ENCODE results near the gene CHURC1. TPM values are rescaled to one million over a fixed set of nuclear protein-coding genes. Genes with fewer than 3 reads are reported as not detected.
"Not testable (repeated sequence)": the region's sequence is repeated elsewhere in the genome, so short reads cannot be mapped to it uniquely, and the experiment has no call there.

Gene CHURC1
- total RNA-seq, 1 donor from 2014 or later: 69.6 TPM

DNA sequence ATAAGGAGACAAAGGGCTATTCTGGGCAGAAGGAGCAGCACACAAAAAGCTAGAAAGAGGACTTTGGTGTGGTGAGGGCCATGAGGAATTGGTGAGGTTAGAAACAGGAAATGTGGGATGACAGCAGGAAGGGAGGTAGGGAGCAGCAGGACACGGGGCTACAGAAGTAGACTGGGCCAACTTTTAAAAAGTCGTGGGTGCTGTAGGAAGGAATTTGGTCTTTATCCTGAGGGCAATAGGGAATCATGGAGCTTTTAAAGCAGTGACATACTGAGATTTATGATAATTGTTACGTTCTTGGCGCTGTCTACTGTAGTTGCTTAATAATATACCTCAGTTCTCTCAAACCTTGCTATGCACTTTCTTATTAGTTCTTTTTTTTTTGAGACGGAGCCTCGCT lies 8.2 kb upstream of the CHURC1 start:
- no peaks in the 10 kb centered on the region for H3K4me1 Mint-ChIP-seq
- POLR2A ChIA-PET: interaction anchor here (0.6 kb wide), 1 partner anchor 9 kb away, joined by 3 read pairs; no protein-coding TSS in a partner anchor
- intact Hi-C loops (cut with micrococcal nuclease): loop anchor here (5.0 kb wide), 1 partner anchor 371 kb away; no protein-coding TSS in a partner anchor
- H3K9me3 Mint-ChIP-seq: no peaks in the 10 kb centered on the region
- no peak for DNase-seq
- no peak overlapping the region for H3K27ac Mint-ChIP-seq
- H3K36me3 Mint-ChIP-seq (ENCODE audit: low read depth): no peaks in the 10 kb centered on the region
- peaks cover 34% of the 10 kb centered on the region for H3K27me3 Mint-ChIP-seq
- ATAC-seq (ENCODE audit: low read depth): no peak
- H3K4me3 Mint-ChIP-seq: no peak overlapping the region
- TF ChIP-seq, protein P1, sequence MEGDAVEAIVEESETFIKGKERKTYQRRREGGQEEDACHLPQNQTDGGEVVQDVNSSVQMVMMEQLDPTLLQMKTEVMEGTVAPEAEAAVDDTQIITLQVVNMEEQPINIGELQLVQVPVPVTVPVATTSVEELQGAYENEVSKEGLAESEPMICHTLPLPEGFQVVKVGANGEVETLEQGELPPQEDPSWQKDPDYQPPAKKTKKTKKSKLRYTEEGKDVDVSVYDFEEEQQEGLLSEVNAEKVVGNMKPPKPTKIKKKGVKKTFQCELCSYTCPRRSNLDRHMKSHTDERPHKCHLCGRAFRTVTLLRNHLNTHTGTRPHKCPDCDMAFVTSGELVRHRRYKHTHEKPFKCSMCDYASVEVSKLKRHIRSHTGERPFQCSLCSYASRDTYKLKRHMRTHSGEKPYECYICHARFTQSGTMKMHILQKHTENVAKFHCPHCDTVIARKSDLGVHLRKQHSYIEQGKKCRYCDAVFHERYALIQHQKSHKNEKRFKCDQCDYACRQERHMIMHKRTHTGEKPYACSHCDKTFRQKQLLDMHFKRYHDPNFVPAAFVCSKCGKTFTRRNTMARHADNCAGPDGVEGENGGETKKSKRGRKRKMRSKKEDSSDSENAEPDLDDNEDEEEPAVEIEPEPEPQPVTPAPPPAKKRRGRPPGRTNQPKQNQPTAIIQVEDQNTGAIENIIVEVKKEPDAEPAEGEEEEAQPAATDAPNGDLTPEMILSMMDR (IDR thresholded peaks at IDR 0.05): no peak
- CTCF ChIA-PET: no interaction called here

DNA sequence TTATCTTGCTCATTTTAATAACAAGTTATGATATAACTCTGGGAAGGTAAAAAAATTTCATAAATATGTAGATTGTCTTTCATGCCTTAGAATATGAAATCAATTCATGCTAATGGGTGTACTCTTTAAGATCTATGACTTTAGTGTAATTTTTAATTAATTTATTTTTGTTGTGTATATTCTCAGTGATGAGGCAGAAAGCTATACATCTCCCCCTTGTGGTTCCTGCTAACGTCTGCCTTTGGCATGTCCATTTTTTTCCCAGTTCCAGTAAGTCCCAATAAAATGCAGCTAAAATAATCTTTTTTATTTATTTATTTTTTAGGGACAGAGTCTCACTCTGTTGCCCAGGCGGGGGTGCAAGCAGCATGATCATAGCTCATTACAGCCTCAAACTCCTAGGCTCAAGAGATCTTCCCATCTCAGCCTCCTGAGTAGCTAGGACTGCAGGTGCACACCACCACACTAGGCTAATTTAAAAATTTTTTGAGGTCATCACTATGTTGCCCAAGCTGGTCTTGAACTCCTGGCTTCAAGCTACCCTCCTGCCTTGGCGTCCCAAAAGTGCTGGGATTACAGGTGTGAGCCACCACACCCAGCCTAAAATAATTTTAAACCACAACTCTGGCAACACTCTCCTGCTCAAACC lies 3.3 kb upstream of the CHURC1 start:
- H3K9me3 Mint-ChIP-seq: no peaks in the 10 kb centered on the region
- POLR2A ChIA-PET: interaction anchor here (0.7 kb wide), 1 partner anchor 519 kb away, joined by 5 read pairs; no protein-coding TSS in a partner anchor
- DNase-seq: no peak
- intact Hi-C loops (cut with micrococcal nuclease): loop anchor here (10.0 kb wide), 1 partner anchor 576 kb away; no protein-coding TSS in a partner anchor
- H3K27ac Mint-ChIP-seq: no peak overlapping the region
- TF ChIP-seq, protein P1 (IDR thresholded peaks at IDR 0.05): no peak
- CTCF ChIA-PET: interaction anchor here (1.0 to 1.3 kb wide), 2 partner anchors 19 to 87 kb away, joined by 4 to 5 read pairs; no protein-coding TSS in a partner anchor
- no peak for ATAC-seq (ENCODE audit: low read depth)
- H3K27me3 Mint-ChIP-seq: peaks cover 14% of the 10 kb centered on the region
- H3K4me3 Mint-ChIP-seq: no peak overlapping the region
- H3K4me1 Mint-ChIP-seq: peaks cover 18% of the 10 kb centered on the region
- peaks cover 14% of the 10 kb centered on the region for H3K36me3 Mint-ChIP-seq (ENCODE audit: low read depth)

DNA sequence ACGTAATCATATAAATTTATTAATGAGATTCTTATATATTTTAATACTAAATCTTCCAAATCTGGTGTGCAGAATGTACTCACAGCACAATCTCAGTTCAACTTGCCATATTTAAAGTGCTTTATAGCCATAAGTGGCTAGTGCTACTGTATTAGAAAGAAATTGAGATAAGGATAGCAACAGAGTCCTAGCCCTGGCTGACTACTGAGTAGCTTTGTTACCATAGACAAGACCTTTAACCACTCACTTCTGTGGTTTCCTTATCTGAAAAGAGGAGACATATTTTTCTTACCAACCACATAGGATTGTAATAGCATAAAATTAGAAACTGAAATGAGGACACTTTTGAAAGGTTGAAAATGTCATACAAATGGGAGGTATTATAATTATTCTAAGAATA lies 2.0 kb upstream of the CHURC1 start:
- Mint-ChIP-seq H3K27ac (no peak overlapping the region), H3K9me3 (no peaks in the 10 kb centered on the region), H3K4me1 (peaks cover 28% of the 10 kb centered on the region), H3K36me3 (ENCODE audit: low read depth) (peaks cover 18% of the 10 kb centered on the region), H3K27me3 (peaks cover 8% of the 10 kb centered on the region), H3K4me3 (no peak overlapping the region)
- DNase-seq (no peak), ATAC-seq (ENCODE audit: low read depth) (no peak)
- ChIA-PET POLR2A (interaction anchor here (0.6 kb wide), 1 partner anchor 15 kb away, joined by 3 read pairs; no protein-coding TSS in a partner anchor), CTCF (no interaction called here)
- intact Hi-C loops (cut with micrococcal nuclease): loop anchor here (10.0 kb wide), 1 partner anchor 577 kb away; no protein-coding TSS in a partner anchor
- TF ChIP-seq, protein P1 (IDR thresholded peaks at IDR 0.05): no peak

DNA sequence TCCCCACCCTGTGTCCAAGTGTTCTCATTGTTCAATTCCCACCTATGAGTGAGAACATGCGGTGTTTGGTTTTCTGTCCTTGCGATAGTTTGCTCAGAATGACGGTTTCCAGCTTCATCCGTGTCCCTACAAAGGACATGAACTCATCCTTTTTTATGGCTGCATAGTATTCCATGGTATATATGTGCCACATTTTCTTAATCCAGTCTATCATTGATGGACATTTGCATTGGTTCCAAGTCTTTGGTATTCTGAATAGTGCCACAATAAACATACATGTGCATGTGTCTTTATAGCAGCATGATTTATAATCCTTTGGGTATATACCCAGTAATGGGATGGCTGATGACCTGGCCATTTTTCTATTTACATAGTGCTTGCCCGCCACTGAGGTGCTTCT lies 778 bp upstream of the CHURC1 start:
- Mint-ChIP-seq H3K27ac (peak overlapping the region; percentile 88), H3K4me1 (peaks cover 38% of the 10 kb centered on the region), H3K36me3 (ENCODE audit: low read depth) (peaks cover 22% of the 10 kb centered on the region), H3K4me3 (peak overlapping the region; percentile 92)
- CTCF ChIA-PET; DNase-seq; H3K9me3 Mint-ChIP-seq; ATAC-seq (ENCODE audit: low read depth); H3K27me3 Mint-ChIP-seq: not testable (repeated sequence)
- intact Hi-C loops (cut with micrococcal nuclease): loop anchor here (10.0 kb wide), 1 partner anchor 579 kb away; no protein-coding TSS in a partner anchor
- POLR2A ChIA-PET: interaction anchor here (1.6 kb wide), 1 partner anchor 74 kb away, joined by 3 read pairs; no protein-coding TSS in a partner anchor

DNA sequence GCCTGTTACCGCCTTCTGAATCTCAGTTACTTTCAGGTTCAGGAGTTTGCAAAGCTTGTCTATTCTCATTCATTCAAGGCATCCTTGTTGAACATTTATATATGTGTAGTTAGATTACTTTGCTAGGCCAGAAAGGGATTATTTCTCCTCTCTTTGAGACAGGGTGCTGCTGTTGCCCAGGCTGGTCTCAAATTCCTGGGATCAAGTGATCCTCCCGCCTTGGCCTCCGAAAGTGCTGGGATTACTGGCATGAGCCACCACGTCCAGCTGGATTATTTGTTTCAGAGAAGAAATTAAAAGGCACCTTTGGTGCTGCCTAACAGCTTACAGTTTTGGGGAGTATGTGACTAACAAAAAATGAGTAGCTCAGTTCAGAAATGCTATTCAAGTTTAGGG lies 772 bp downstream of the CHURC1 start:
- TF ChIP-seq, protein P1 (IDR thresholded peaks at IDR 0.05): no peak
- H3K4me1 Mint-ChIP-seq: peaks cover 49% of the 10 kb centered on the region
- ATAC-seq (ENCODE audit: low read depth) (no peak), DNase-seq (no peak)
- peak overlapping the region; percentile 88 for H3K27ac Mint-ChIP-seq
- peak overlapping the region; percentile 92 for H3K4me3 Mint-ChIP-seq
- intact Hi-C loops (cut with micrococcal nuclease): loop anchor here (2.0 to 10.0 kb wide), 3 partner anchors 14 to 580 kb away; partner anchors contain the start of gene MAX
- H3K36me3 Mint-ChIP-seq (ENCODE audit: low read depth): peaks cover 32% of the 10 kb centered on the region
- H3K9me3 Mint-ChIP-seq: no peaks in the 10 kb centered on the region
- ChIA-PET CTCF (interaction anchor here (1.6 kb wide), 1 partner anchor 92 kb away, joined by 5 read pairs; no protein-coding TSS in a partner anchor), POLR2A (interaction anchor here (0.6 to 1.7 kb wide), 17 partner anchors 9 to 1372 kb away, joined by 3 to 16 read pairs (median 3); partner anchors contain the start of genes FNTB, MAX, PPP2R5E and SPTB)
- peaks cover 2% of the 10 kb centered on the region for H3K27me3 Mint-ChIP-seq
